SU-DHL-6 (cell line): ENCODE data around the gene GABRB1.

ENCODE experiments used
- CTCF ChIP-seq: fragments of 200-600 bp; sonication (generic); IDR thresholded peaks from one replicate; pipeline ENCODE4 v1.5.1; 2017; ENCODE audit warnings: antibody characterized with exemption, mild to moderate bottlenecking, low read length, moderate library complexity; ENCODE audit not compliant: insufficient read depth, poor library complexity, severe bottlenecking
- EZH2phosphoT487 ChIP-seq: fragments of 200-600 bp; sonication (generic), shearing (Covaris generic); conservative IDR thresholded peaks from 2 replicates; pipeline ENCODE4 v1.6.1; 2018; ENCODE audit warnings: mild to moderate bottlenecking, antibody characterized with exemption, low read length, moderate library complexity, mixed read lengths

GRCh38 chr4:47221721-47222120 lies 190.4 kb downstream of the GABRB1 start:
- TF ChIP-seq CTCF (no peak), EZH2phosphoT487 (no peak)
